Brain microvascular endothelial cell (primary cell): ENCODE measurements around the gene B4GALT3.

Experiments used
- DNase-seq: peaks from one replicate; pipeline ENCODE4 v3.0.0-alpha.2; 2020
- H3K27ac ChIP-seq: fragments of 250-450 bp; sonication (Bioruptor Pico); 2 replicates; pipeline ENCODE4 v1.5.1; 2020; ENCODE audit warnings: mild to moderate bottlenecking, moderate library complexity
- H3K27me3 ChIP-seq: fragments of 250-450 bp; sonication (Bioruptor Pico); replicated peaks from 2 replicates; pipeline ENCODE4 v1.5.1; 2020; ENCODE audit warnings: mild to moderate bottlenecking
- H3K36me3 ChIP-seq: fragments of 250-450 bp; sonication (Bioruptor Pico); replicated peaks from 2 replicates; pipeline ENCODE4 v1.5.1; 2020; ENCODE audit warnings: mild to moderate bottlenecking
- H3K4me3 ChIP-seq: 2 replicates; pipeline ENCODE4 v1.5.1; 2011; ENCODE audit warnings: low read depth, mild to moderate bottlenecking, control low read depth, low read length, moderate library complexity
- CTCF ChIP-seq: IDR thresholded peaks from 2 replicates; pipeline ENCODE4 v1.5.1; 2011; ENCODE audit warnings: low read depth, mild to moderate bottlenecking, moderate library complexity, low read length, control low read depth, inconsistent platforms; ENCODE audit errors: missing control alignments
- in situ Hi-C: cut with HindIII; loops from 2 replicates; pipeline ENCODE4 v1.10.0; 2017; ENCODE audit warnings: low sequenced_read_pairs, low pct_ligation_motif_present

Gene B4GALT3

GRCh38 chr1:161153176-161153575, 24.1 kb downstream of the B4GALT3 start:
- in situ Hi-C loops, result no loop called here
- no peak for TF ChIP-seq CTCF
- no peak for DNase-seq
- H3K36me3 ChIP-seq, result no peaks in the 10 kb centered on the region
- H3K27ac ChIP-seq, result peak overlapping the region; percentile 99
- no peaks in the 10 kb centered on the region for H3K27me3 ChIP-seq
- peak overlapping the region; percentile 97 for H3K4me3 ChIP-seq

- no peak for DNase-seq
- TF ChIP-seq CTCF, result no peak
- Histone ChIP-seq H3K4me3 (no peak overlapping the region), H3K27ac (no peak overlapping the region), H3K27me3 (no peaks in the 10 kb centered on the region), H3K36me3 (no peaks in the 10 kb centered on the region)
- in situ Hi-C loops, result loop anchor here (25.0 kb wide), 1 partner anchor 109 kb away; the partner anchor contains the start of genes TSTD1 and USF1
These were observed 31.5 kb downstream of the B4GALT3 start for GRCh38 chr1:161145832-161146231.

GRCh38 chr1:161140755-161141400, 36.4 kb downstream of the B4GALT3 start:
- in situ Hi-C loops, result loop anchor here (25.0 kb wide), 1 partner anchor 104 kb away; the partner anchor contains the start of genes TSTD1 and USF1
- no peak for TF ChIP-seq CTCF
- no peaks in the 10 kb centered on the region for H3K27me3 ChIP-seq
- no peak for DNase-seq
- H3K36me3 ChIP-seq, result no peaks in the 10 kb centered on the region
- no peak overlapping the region for H3K4me3 ChIP-seq
- no peak overlapping the region for H3K27ac ChIP-seq

- DNase-seq, result peak; percentile 62
- TF ChIP-seq CTCF, result peak; percentile 57
- H3K4me3 ChIP-seq, result no peak overlapping the region
- in situ Hi-C loops, result loop anchor here (25.0 kb wide), 1 partner anchor 102 kb away; the partner anchor contains the start of genes TSTD1 and USF1
- no peak overlapping the region for H3K27ac ChIP-seq
- no peaks in the 10 kb centered on the region for H3K27me3 ChIP-seq
- H3K36me3 ChIP-seq, result no peaks in the 10 kb centered on the region
These were observed 37.5 kb downstream of the B4GALT3 start for GRCh38 chr1:161139766-161140165.

- no peak for TF ChIP-seq CTCF
- H3K27me3 ChIP-seq, result no peaks in the 10 kb centered on the region
- no peak overlapping the region for H3K4me3 ChIP-seq
- in situ Hi-C loops, result loop anchor here (25.0 kb wide), 1 partner anchor 101 kb away; the partner anchor contains the start of genes TSTD1 and USF1
- H3K27ac ChIP-seq, result no peak overlapping the region
- H3K36me3 ChIP-seq, result no peaks in the 10 kb centered on the region
- no peak for DNase-seq
These were observed 38.9 kb downstream of the B4GALT3 start for GRCh38 chr1:161138431-161138830.
